H1 (cell line): Measurements from ENCODE around the gene IDUA. TPM values are rescaled to one million over a fixed set of nuclear protein-coding genes. Genes with fewer than 3 reads are reported as not detected.

Experiments used
- ASH2L ChIP-seq: fragments of 200-600, 300-600 bp; sonication (generic); IDR thresholded peaks from one replicate; pipeline ENCODE4 v1.7.1; 2017; ENCODE audit warnings: low read length
- BACH1 ChIP-seq: IDR thresholded peaks from 2 replicates; pipeline ENCODE4 v1.6.1; 2012; ENCODE audit warnings: low read length, improper control_type of control experiment
- CBX8 ChIP-seq: fragments of 300-800, 300-1000 bp; sonication (generic); IDR thresholded peaks from 2 replicates; pipeline ENCODE4 v1.7.1; 2016; ENCODE audit warnings: low read depth, low read length, borderline replicate concordance
- CEBPB ChIP-seq: IDR thresholded peaks from 2 replicates; pipeline ENCODE4 v1.6.1; 2012; ENCODE audit warnings: low read depth, low read length
- E2F6 ChIP-seq: IDR thresholded peaks from 2 replicates; pipeline ENCODE4 v1.6.1; 2012; ENCODE audit warnings: inconsistent platforms
- HDAC2 ChIP-seq, 2 experiments: fragments of 300-600 bp in 1 of 2; sonication (generic) in 1 of 2; IDR thresholded peaks; 2 replicates each; pipeline ENCODE4 v1.6.1; 2011 to 2012; ENCODE audit warnings: low read depth in 2 of 2, low read length in 2 of 2, mild to moderate bottlenecking in 2 of 2, moderate library complexity in 2 of 2, borderline replicate concordance in 1 of 2, inconsistent platforms in 1 of 2
- KDM1A ChIP-seq: fragments of 200-600, 300-600 bp; sonication (generic); IDR thresholded peaks from 2 replicates; pipeline ENCODE4 v1.7.1; 2016; ENCODE audit warnings: mild to moderate bottlenecking, low read length, borderline replicate concordance
- KDM5A ChIP-seq: fragments of 200-600 bp; IDR thresholded peaks from 2 replicates; pipeline ENCODE4 v1.7.1; 2012; ENCODE audit warnings: mild to moderate bottlenecking, low read length, inconsistent platforms, mixed read lengths
- POLR2A ChIP-seq, 2 experiments: IDR thresholded peaks; 1 replicate in 1 of 2; 2 replicates in 1 of 2; pipeline ENCODE4 v1.6.1; 2011; ENCODE audit warnings: low read depth in 2 of 2, low read length in 2 of 2, mild to moderate bottlenecking in 2 of 2; ENCODE audit errors: control extremely low read depth in 1 of 2
- RNF2 ChIP-seq: fragments of 200-900, 300-1000 bp; sonication (generic); IDR thresholded peaks from 2 replicates; pipeline ENCODE4 v1.7.1; 2016; ENCODE audit warnings: borderline replicate concordance, low read depth, mild to moderate bottlenecking, antibody characterized with exemption, low read length; ENCODE audit not compliant: poor library complexity, severe bottlenecking; ENCODE audit errors: missing control alignments
- TBP ChIP-seq: IDR thresholded peaks from 2 replicates; pipeline ENCODE4 v1.6.1; 2011; ENCODE audit warnings: low read depth, low read length, improper control_type of control experiment
- polyA plus RNA-seq, 7 experiments: library from polyadenylated mRNA; depleted of rRNA in 3 of 7; stranded (reverse) in 5 of 7; unstranded in 2 of 7; fragments of >200 nt in 5 of 7; fragments of 200-250 nt in 2 of 7; gene quantifications; 1 replicate in 5 of 7; 2 replicates in 1 of 7; 4 replicates in 1 of 7; pipeline versions ENCODE4 v1.2.1 to v1.2.3, GENCODE V29; 2011 to 2013; ENCODE audit warnings: missing spikeins in 2 of 7, mixed read lengths in 2 of 7
- total RNA-seq: library from RNA; stranded (reverse); fragmentation: NEBNext Ultra II Directional; extraction: Animal tissue kit (Norgen Biotek cat#: 25700); gene quantifications from 2 replicates; pipeline ENCODE4 v1.2.1, GENCODE V29; 2021

Gene IDUA
- total and polyA plus RNA-seq, 2 of the 8 experiments (the other 6 are each of a cell fraction or from before 2014, with no cell fraction given), result 2.8 to 4.8 TPM

- TF ChIP-seq CBX8, result no peak
- TF ChIP-seq RNF2, result no peak
- no peak for TF ChIP-seq E2F6
- no peak for TF ChIP-seq TBP
- TF ChIP-seq POLR2A (IDR thresholded peaks at IDR 0.05; ENCODE audit: control extremely low read depth in 1 of 2, low read depth in 2 of 2, low read length in 2 of 2), result no peak
- no peak for TF ChIP-seq KDM1A
- no peak for TF ChIP-seq ASH2L
- TF ChIP-seq BACH1, result no peak
- TF ChIP-seq CEBPB, result no peak
- TF ChIP-seq KDM5A, result no peak
- no peak for TF ChIP-seq HDAC2 (IDR thresholded peaks at IDR 0.05; ENCODE audit: borderline replicate concordance in 1 of 2, low read depth in 2 of 2, low read length in 2 of 2)
- TF ChIP-seq, all 59 proteins: peak for 0
These were observed 29.6 kb upstream of the IDUA start (continued) for GRCh38 chr4:957231-957580.
